Measurements from ENCODE around the gene TSHZ2.
"Not testable (repeated sequence)": the region's sequence is repeated elsewhere in the genome, so short reads cannot be mapped to it uniquely, and the experiment has no call there.

TSHZ2 gene

GRCh38 chr20:53089851-53090250 lies 117.7 kb downstream of the TSHZ2 start:
- not testable (repeated sequence) for DNase-seq

- no peak for DNase-seq
These were observed 119.6 kb downstream of the TSHZ2 start for GRCh38 chr20:53091789-53092188.

- DNase-seq: no peak
These were observed 120.7 kb downstream of the TSHZ2 start for GRCh38 chr20:53092772-53093300.

- no peak for DNase-seq
These were observed 125.2 kb downstream of the TSHZ2 start for GRCh38 chr20:53097371-53097770.

- no peak for DNase-seq
These were observed 125.6 kb downstream of the TSHZ2 start for GRCh38 chr20:53097791-53098190.

GRCh38 chr20:53098621-53099020 lies 126.5 kb downstream of the TSHZ2 start:
- peak; percentile 85 for DNase-seq

- DNase-seq: peak; percentile 32
These were observed 127.7 kb downstream of the TSHZ2 start for GRCh38 chr20:53099856-53100255.

GRCh38 chr20:53100476-53100911 lies 128.3 kb downstream of the TSHZ2 start:
- DNase-seq: peak; percentile 74

- DNase-seq: no peak
These were observed 130.0 kb downstream of the TSHZ2 start for GRCh38 chr20:53101992-53102760.

GRCh38 chr20:53103124-53103523 lies 131.0 kb downstream of the TSHZ2 start:
- no peak for DNase-seq

- DNase-seq: peak; percentile 60
These were observed 132.7 kb downstream of the TSHZ2 start for GRCh38 chr20:53104884-53105283.

- DNase-seq: no peak
These were observed 144.6 kb downstream of the TSHZ2 start for GRCh38 chr20:53116733-53117132.

- DNase-seq: no peak
These were observed 150.7 kb downstream of the TSHZ2 start for GRCh38 chr20:53122853-53123252.

- DNase-seq: no peak
These were observed 152.0 kb downstream of the TSHZ2 start for GRCh38 chr20:53124075-53124551.

- no peak for DNase-seq
These were observed 152.6 kb downstream of the TSHZ2 start for GRCh38 chr20:53124803-53125202.

- DNase-seq: peak; percentile 62
These were observed 154.0 kb downstream of the TSHZ2 start for GRCh38 chr20:53126185-53126584.

- DNase-seq: no peak
These were observed 154.9 kb downstream of the TSHZ2 start for GRCh38 chr20:53127027-53127426.

- peak; percentile 84 for DNase-seq
These were observed 155.8 kb downstream of the TSHZ2 start for GRCh38 chr20:53128004-53128403.

- peak; percentile 76 for DNase-seq
These were observed 157.4 kb downstream of the TSHZ2 start for GRCh38 chr20:53129563-53129962.

- peak; percentile 25 for DNase-seq
These were observed 158.6 kb downstream of the TSHZ2 start for GRCh38 chr20:53130795-53131194.

GRCh38 chr20:53133125-53133524 lies 161.0 kb downstream of the TSHZ2 start:
- no peak for DNase-seq

GRCh38 chr20:53133628-53134027 lies 161.5 kb downstream of the TSHZ2 start:
- no peak for DNase-seq

GRCh38 chr20:53136473-53136872 lies 164.3 kb downstream of the TSHZ2 start:
- DNase-seq: no peak

- peak; percentile 37 for DNase-seq
These were observed 166.5 kb downstream of the TSHZ2 start for GRCh38 chr20:53138454-53139262.
